H4 (cell line): ENCODE results near the gene CNTNAP3B. TPM values are rescaled to one million over a fixed set of nuclear protein-coding genes. Genes with fewer than 3 reads are reported as not detected.
"Not testable (repeated sequence)": the region's sequence is repeated elsewhere in the genome, so short reads cannot be mapped to it uniquely, and the experiment has no call there.

Experiments
- DNase-seq: peaks from one replicate; pipeline ENCODE4 v3.0.0-alpha.2; 2015; ENCODE audit warnings: low spot score
- total RNA-seq: library from RNA; depleted of rRNA; stranded (reverse); fragments of >200 nt; shearing (Covaris generic); gene quantifications from 2 replicates; pipeline ENCODE4 v1.2.3, GENCODE V29; 2014; rRNA removed

Gene CNTNAP3B
- total RNA-seq, 1 experiment from 2014 or later = 23.4 TPM

GRCh38 chr9:41977965-41978600 lies 151.1 kb downstream of the CNTNAP3B start:
- not testable (repeated sequence) for DNase-seq

GRCh38 chr9:41974906-41975305 lies 154.3 kb downstream of the CNTNAP3B start:
- not testable (repeated sequence) for DNase-seq

- not testable (repeated sequence) for DNase-seq
These were observed 176.2 kb downstream of the CNTNAP3B start for GRCh38 chr9:41953007-41953406.

GRCh38 chr9:41941738-41942137 lies 187.5 kb downstream of the CNTNAP3B start:
- DNase-seq = not testable (repeated sequence)

- DNase-seq = not testable (repeated sequence)
These were observed 191.1 kb downstream of the CNTNAP3B start for GRCh38 chr9:41938143-41938542.

GRCh38 chr9:41935727-41936126 lies 193.5 kb downstream of the CNTNAP3B start:
- not testable (repeated sequence) for DNase-seq

- not testable (repeated sequence) for DNase-seq
These were observed 200.1 kb downstream of the CNTNAP3B start for GRCh38 chr9:41929172-41929571.

GRCh38 chr9:41917374-41917773 lies 211.9 kb downstream of the CNTNAP3B start:
- not testable (repeated sequence) for DNase-seq

- DNase-seq = not testable (repeated sequence)
These were observed 223.7 kb downstream of the CNTNAP3B start for GRCh38 chr9:41905488-41905887.

- DNase-seq = not testable (repeated sequence)
These were observed 226.5 kb downstream of the CNTNAP3B start for GRCh38 chr9:41902762-41903161.

- not testable (repeated sequence) for DNase-seq
These were observed 230.4 kb downstream of the CNTNAP3B start for GRCh38 chr9:41898720-41899343.

- DNase-seq = not testable (repeated sequence)
These were observed 254.7 kb downstream of the CNTNAP3B start for GRCh38 chr9:41874557-41874956.

GRCh38 chr9:41855422-41855821 lies 273.8 kb downstream of the CNTNAP3B start:
- not testable (repeated sequence) for DNase-seq

- DNase-seq = not testable (repeated sequence)
These were observed 277.1 kb downstream of the CNTNAP3B start for GRCh38 chr9:41851848-41852740.

GRCh38 chr9:41847829-41848228 lies 281.4 kb downstream of the CNTNAP3B start:
- not testable (repeated sequence) for DNase-seq

Other genes starting within 250 kb of the CNTNAP3B start
- not detected in 2 replicates for gene SPATA31A6, start 54.2 kb upstream of the CNTNAP3B start, total RNA-seq